Measurements from ENCODE around the gene SLC9A3.

SLC9A3 gene

DNA sequence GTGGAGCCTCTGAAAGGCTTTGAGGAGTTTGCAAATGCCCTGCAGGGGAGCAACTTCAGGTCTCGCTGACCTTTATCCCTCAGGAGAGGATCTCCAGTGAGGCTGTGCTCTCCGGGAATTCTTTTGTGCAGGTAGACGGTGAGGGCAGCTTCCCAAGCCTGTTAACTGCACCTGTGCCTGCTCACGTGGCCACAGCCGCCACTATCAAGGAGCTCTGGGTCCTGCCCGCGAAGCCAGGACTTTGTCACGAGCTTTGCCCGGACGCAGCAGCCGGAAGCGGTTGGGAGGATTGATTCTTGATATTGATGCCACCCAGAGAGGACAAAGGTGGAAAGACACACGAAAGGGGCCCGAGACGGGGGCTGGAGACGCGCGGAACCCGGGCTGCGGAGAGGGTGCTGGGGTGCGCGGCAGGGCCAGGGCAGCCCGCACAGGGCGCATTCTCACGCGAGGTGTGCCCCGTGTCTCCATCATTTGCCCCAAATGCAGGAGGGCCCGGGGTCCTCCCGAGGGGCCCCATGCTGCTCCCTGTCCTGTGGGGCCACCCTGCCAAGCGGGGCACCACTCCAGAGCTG, 18.2 kb downstream of the SLC9A3 start:
- H3K4me3 ChIP-seq (IDR thresholded peaks at IDR 0.05; ENCODE audit: insufficient read depth, low read depth, low read length), result no peak overlapping the region
- no peaks in the 10 kb centered on the region for H3K4me1 ChIP-seq (ENCODE audit: low read depth, poor library complexity, severe bottlenecking)
- H3K27me3 ChIP-seq (ENCODE audit: insufficient read depth, low read depth), result peaks cover 71% of the 10 kb centered on the region
- H3K36me3 ChIP-seq (ENCODE audit: insufficient read depth), result no peaks in the 10 kb centered on the region
- H4K20me1 ChIP-seq (ENCODE audit: insufficient read depth), result no peaks in the 10 kb centered on the region
- H2AFZ ChIP-seq (ENCODE audit: low read depth), result no peak overlapping the region
- no peaks in the 10 kb centered on the region for H3K79me2 ChIP-seq (ENCODE audit: insufficient read depth, low read depth)
- H3K27ac ChIP-seq, result no peak overlapping the region
- H3K9ac ChIP-seq, result no peak overlapping the region
- no peak overlapping the region for H3K4me2 ChIP-seq
- TF ChIP-seq, protein P1, sequence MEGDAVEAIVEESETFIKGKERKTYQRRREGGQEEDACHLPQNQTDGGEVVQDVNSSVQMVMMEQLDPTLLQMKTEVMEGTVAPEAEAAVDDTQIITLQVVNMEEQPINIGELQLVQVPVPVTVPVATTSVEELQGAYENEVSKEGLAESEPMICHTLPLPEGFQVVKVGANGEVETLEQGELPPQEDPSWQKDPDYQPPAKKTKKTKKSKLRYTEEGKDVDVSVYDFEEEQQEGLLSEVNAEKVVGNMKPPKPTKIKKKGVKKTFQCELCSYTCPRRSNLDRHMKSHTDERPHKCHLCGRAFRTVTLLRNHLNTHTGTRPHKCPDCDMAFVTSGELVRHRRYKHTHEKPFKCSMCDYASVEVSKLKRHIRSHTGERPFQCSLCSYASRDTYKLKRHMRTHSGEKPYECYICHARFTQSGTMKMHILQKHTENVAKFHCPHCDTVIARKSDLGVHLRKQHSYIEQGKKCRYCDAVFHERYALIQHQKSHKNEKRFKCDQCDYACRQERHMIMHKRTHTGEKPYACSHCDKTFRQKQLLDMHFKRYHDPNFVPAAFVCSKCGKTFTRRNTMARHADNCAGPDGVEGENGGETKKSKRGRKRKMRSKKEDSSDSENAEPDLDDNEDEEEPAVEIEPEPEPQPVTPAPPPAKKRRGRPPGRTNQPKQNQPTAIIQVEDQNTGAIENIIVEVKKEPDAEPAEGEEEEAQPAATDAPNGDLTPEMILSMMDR (conservative IDR thresholded peaks at IDR 0.05; ENCODE audit: low read depth, low read length), result no peak

DNA sequence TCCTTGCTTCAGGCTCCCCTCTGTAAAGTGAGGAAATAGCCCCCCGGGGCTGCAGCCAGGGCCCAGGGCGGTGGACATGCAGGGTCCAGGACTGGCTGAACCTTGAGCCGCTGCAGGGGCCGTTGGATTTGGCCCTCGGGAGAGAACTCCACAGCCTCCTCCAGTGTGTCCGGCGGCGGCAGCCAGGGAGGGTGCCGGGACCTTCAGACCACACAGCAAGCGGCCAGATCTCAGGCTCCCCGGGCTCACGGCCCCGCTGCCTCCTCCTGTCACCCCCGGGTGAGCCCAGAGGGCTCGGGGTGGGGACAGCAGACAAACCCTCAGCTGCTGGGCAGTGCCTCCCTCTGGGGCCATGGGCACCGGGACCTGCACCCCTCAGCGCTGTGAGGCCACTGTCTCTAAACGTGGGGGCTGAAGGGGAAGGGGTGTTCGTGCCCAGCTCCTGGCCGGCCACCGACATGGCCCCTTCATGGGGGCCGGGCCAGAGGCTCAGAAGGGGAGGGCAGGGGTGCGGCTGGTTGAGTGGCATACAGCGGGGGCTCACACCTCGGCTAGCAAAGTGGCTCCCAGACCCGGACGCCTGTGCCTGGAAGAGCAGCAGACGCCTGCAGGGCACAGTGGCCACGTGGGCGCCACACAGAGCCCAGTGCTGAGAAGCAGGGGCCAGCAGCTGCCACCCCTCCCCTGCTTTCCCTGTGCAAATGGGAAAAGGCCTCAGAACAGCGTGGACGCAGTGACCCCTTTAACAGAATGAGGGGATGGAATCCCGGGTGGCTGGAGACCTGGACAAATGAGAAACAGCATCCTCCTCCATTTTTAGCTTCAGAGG, 19.7 kb downstream of the SLC9A3 start:
- H3K9ac ChIP-seq, result no peak overlapping the region
- no peaks in the 10 kb centered on the region for H3K4me1 ChIP-seq (ENCODE audit: low read depth, poor library complexity, severe bottlenecking)
- no peaks in the 10 kb centered on the region for H4K20me1 ChIP-seq (ENCODE audit: insufficient read depth)
- H3K79me2 ChIP-seq (ENCODE audit: insufficient read depth, low read depth), result no peaks in the 10 kb centered on the region
- H3K36me3 ChIP-seq (ENCODE audit: insufficient read depth), result no peaks in the 10 kb centered on the region
- H3K4me2 ChIP-seq, result no peak overlapping the region
- H2AFZ ChIP-seq (ENCODE audit: low read depth), result no peak overlapping the region
- no peak overlapping the region for H3K27ac ChIP-seq
- peaks cover 66% of the 10 kb centered on the region for H3K27me3 ChIP-seq (ENCODE audit: insufficient read depth, low read depth)
- H3K4me3 ChIP-seq (IDR thresholded peaks at IDR 0.05; ENCODE audit: insufficient read depth, low read depth, low read length), result no peak overlapping the region
- TF ChIP-seq, protein P1 (conservative IDR thresholded peaks at IDR 0.05; ENCODE audit: low read depth, low read length), result no peak

DNA sequence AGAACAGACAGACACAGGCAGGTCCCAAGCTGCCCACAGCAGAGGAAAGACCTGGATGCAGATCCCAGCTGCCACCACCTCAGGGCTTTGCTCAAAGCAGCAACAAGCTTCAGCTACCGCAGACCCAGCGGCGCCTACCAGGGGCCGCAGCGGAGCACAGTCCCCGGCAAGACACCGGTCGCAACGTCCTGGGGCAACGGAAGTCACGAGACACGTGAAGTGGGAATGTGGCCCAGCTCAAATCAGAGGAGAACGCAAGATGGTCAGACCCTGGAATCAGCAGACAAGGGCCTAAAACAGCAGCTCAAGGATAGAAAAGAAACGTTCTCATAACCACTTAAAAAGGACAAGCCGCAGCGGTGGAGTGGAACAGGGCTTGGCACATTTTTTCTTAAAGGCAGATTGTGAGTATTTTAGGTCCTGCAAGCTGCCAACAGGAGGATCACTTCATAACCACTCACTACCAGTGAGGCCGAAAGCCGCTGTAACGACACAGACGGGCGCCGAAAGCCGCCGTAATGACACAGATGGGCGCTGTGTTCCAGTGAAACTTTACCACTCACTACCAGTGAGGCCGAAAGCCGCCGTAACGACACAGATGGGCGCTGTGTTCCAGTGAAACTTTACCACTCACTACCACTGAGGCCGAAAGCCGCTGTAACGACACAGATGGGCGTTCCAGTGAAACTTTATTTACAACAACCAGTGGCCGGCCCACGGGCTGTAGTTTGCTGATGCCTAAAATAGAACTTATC, 21.7 kb downstream of the SLC9A3 start:
- H3K27me3 ChIP-seq (ENCODE audit: insufficient read depth, low read depth), result peaks cover 75% of the 10 kb centered on the region
- no peak overlapping the region for H3K27ac ChIP-seq
- no peaks in the 10 kb centered on the region for H3K36me3 ChIP-seq (ENCODE audit: insufficient read depth)
- H3K4me3 ChIP-seq (IDR thresholded peaks at IDR 0.05; ENCODE audit: insufficient read depth, low read depth, low read length), result no peak overlapping the region
- no peaks in the 10 kb centered on the region for H4K20me1 ChIP-seq (ENCODE audit: insufficient read depth)
- H3K79me2 ChIP-seq (ENCODE audit: insufficient read depth, low read depth), result no peaks in the 10 kb centered on the region
- no peak overlapping the region for H2AFZ ChIP-seq (ENCODE audit: low read depth)
- H3K9ac ChIP-seq, result no peak overlapping the region
- TF ChIP-seq, protein P1 (conservative IDR thresholded peaks at IDR 0.05; ENCODE audit: low read depth, low read length), result no peak
- no peaks in the 10 kb centered on the region for H3K4me1 ChIP-seq (ENCODE audit: low read depth, poor library complexity, severe bottlenecking)
- H3K4me2 ChIP-seq, result no peak overlapping the region

DNA sequence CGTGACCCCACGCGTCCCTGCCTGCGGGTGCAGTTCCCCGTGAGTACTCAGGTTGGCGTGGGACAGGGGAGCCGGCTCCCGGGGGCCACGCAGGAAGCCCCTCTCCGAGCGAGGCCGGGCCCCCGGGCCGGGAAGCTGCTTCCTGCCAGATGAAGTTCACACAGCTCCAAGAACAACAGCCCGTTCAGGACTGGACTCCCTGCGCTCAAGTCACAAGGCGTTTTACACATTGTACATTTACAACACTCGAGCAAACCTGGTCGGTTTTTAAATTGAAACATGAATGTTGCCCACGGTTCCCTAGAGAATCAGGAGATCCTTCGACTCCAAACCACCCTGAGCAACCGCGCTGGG, 22.4 kb downstream of the SLC9A3 start:
- Histone ChIP-seq H4K20me1 (ENCODE audit: insufficient read depth) (no peaks in the 10 kb centered on the region), H3K4me3 (IDR thresholded peaks at IDR 0.05; ENCODE audit: insufficient read depth, low read depth, low read length) (no peak overlapping the region), H3K27me3 (ENCODE audit: insufficient read depth, low read depth) (peaks cover 81% of the 10 kb centered on the region), H3K4me1 (ENCODE audit: low read depth, poor library complexity, severe bottlenecking) (no peaks in the 10 kb centered on the region), H2AFZ (ENCODE audit: low read depth) (no peak overlapping the region), H3K79me2 (ENCODE audit: insufficient read depth, low read depth) (no peaks in the 10 kb centered on the region), H3K9ac (no peak overlapping the region), H3K4me2 (no peak overlapping the region), H3K36me3 (ENCODE audit: insufficient read depth) (no peaks in the 10 kb centered on the region), H3K27ac (no peak overlapping the region)
- TF ChIP-seq, protein P1 (conservative IDR thresholded peaks at IDR 0.05; ENCODE audit: low read depth, low read length), result no peak
